Hepatocyte (in vitro differentiated cells): ENCODE data around the gene MYH7. TPM values are rescaled to one million over a fixed set of nuclear protein-coding genes. Genes with fewer than 3 reads are reported as not detected.

Source experiments
- DNase-seq: peaks from one replicate; pipeline ENCODE4 v3.0.0-alpha.2; 2016; ENCODE audit warnings: low spot score
- H2AFZ ChIP-seq: fragments of 200-600 bp; sonication (generic); 2 replicates; pipeline ENCODE4 v1.6.0; 2016; ENCODE audit warnings: antibody characterized with exemption, mild to moderate bottlenecking
- H3K27ac ChIP-seq: fragments of 200-600 bp; sonication (generic); 2 replicates; pipeline ENCODE4 v1.5.1; 2016; ENCODE audit warnings: mild to moderate bottlenecking
- H3K27me3 ChIP-seq: fragments of 200-600 bp; sonication (generic); 2 replicates; pipeline ENCODE4 v1.6.1; 2016
- H3K36me3 ChIP-seq: fragments of 200-600 bp; sonication (generic); replicated peaks from 2 replicates; pipeline ENCODE4 v1.5.1; 2016; ENCODE audit warnings: low read depth; ENCODE audit not compliant: insufficient read depth
- H3K4me1 ChIP-seq: fragments of 200-600 bp; sonication (generic); 2 replicates; pipeline ENCODE4 v1.5.1; 2016; ENCODE audit warnings: mild to moderate bottlenecking, moderate library complexity; ENCODE audit not compliant: insufficient read depth
- H3K4me2 ChIP-seq: fragments of 200-600 bp; sonication (generic); 2 replicates; pipeline ENCODE4 v1.6.0; 2016
- H3K4me3 ChIP-seq: fragments of 200-600 bp; sonication (generic); 2 replicates; pipeline ENCODE4 v1.5.1; 2016; ENCODE audit warnings: mild to moderate bottlenecking
- H3K79me2 ChIP-seq: fragments of 200-600 bp; sonication (generic); 2 replicates; pipeline ENCODE4 v1.6.0; 2017; ENCODE audit warnings: mild to moderate bottlenecking
- H3K9me2 ChIP-seq: fragments of 200-600 bp; sonication (generic); replicated peaks from 2 replicates; pipeline ENCODE4 v1.6.0; 2017; ENCODE audit warnings: mild to moderate bottlenecking; ENCODE audit not compliant: insufficient read depth
- H3K9me3 ChIP-seq: fragments of 200-600 bp; sonication (generic); 2 replicates; pipeline ENCODE4 v1.5.1; 2016; ENCODE audit warnings: low read depth, mild to moderate bottlenecking
- H4K20me1 ChIP-seq: fragments of 200-600 bp; sonication (generic); 2 replicates; pipeline ENCODE4 v1.6.0; 2016; ENCODE audit warnings: mild to moderate bottlenecking; ENCODE audit not compliant: insufficient read depth, poor library complexity, severe bottlenecking
- CTCF ChIP-seq: fragments of 200-600 bp; sonication (generic); IDR thresholded peaks from 2 replicates; pipeline ENCODE4 v1.5.1; 2016; ENCODE audit warnings: antibody characterized with exemption, mild to moderate bottlenecking; ENCODE audit not compliant: poor library complexity
- EZH2 ChIP-seq: fragments of 200-600 bp; sonication (generic); IDR thresholded peaks from 2 replicates; pipeline ENCODE4 v1.6.1; 2016; ENCODE audit warnings: antibody characterized with exemption, mild to moderate bottlenecking, borderline replicate concordance
- EZH2phosphoT487 ChIP-seq: fragments of 200-600 bp; sonication (generic); IDR thresholded peaks from one replicate; pipeline ENCODE4 v1.6.1; 2018; ENCODE audit warnings: antibody characterized with exemption, mild to moderate bottlenecking, low read depth, moderate library complexity; ENCODE audit not compliant: unreplicated experiment, severe bottlenecking
- WGBS: methylation state at CpG from one replicate; pipeline ENCODE4 v1.1.6; 2016; ENCODE audit warnings: low lambda C conversion rate; ENCODE audit errors: missing lambda C conversion rate; 5-methylcytosine and 5-hydroxymethylcytosine counted together
- polyA plus RNA-seq: library from polyadenylated mRNA; unstranded; fragments of >200 nt; fragmentation: Nextera tagmentation; extraction: Ambion mirVana; gene quantifications from 2 replicates; pipeline ENCODE4 v1.2.1, GENCODE V29; 2016
- total RNA-seq: library from RNA; depleted of rRNA; stranded (reverse); fragments of >200 nt; gene quantifications from 2 replicates; pipeline ENCODE4 v1.2.3, GENCODE V29; 2014

MYH7 gene
- total and polyA plus RNA-seq, 2 experiments from 2014 or later, result not detected

DNA sequence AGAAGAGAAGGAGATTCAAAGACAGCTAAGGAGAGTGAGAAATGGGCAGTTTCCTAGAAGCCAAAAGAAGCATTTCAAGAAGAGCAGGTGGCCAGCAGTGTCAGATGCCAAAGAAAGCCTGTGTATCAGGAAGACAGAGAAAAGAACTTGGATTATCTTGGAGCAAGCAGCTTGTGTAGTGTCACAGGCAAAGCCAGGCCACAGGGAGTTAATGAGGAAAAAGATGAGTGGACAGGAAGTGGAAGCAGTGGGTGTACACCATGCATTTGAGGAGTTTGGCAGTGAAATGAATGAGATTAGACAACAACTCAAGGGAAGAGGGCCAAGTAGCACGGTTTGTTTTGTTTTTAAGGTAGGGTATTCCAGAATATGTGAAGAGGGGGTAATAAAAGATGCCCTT lies 5.6 kb upstream of the MYH7 start:
- Histone ChIP-seq H3K27ac (no peak overlapping the region), H4K20me1 (no peaks in the 10 kb centered on the region), H3K36me3 (no peaks in the 10 kb centered on the region), H3K9me3 (no peaks in the 10 kb centered on the region), H3K79me2 (no peaks in the 10 kb centered on the region), H3K4me2 (no peak overlapping the region), H3K4me1 (no peaks in the 10 kb centered on the region), H2AFZ (no peak overlapping the region), H3K27me3 (no peaks in the 10 kb centered on the region), H3K4me3 (no peak overlapping the region), H3K9me2 (no peaks in the 10 kb centered on the region)
- DNase-seq, result no peak
- 58% methylated on average over 1 of the region's 1 CpG for WGBS
- TF ChIP-seq EZH2phosphoT487 (no peak), EZH2 (no peak), CTCF (no peak)

- H3K27me3 ChIP-seq, result no peaks in the 10 kb centered on the region
- H3K4me2 ChIP-seq, result no peak overlapping the region
- no peaks in the 10 kb centered on the region for H3K79me2 ChIP-seq
- H3K4me1 ChIP-seq, result no peaks in the 10 kb centered on the region
- no peak overlapping the region for H3K27ac ChIP-seq
- H2AFZ ChIP-seq, result no peak overlapping the region
- no peaks in the 10 kb centered on the region for H3K9me2 ChIP-seq
- 94% methylated on average over 6 of the region's 6 CpGs for WGBS
- H3K4me3 ChIP-seq, result no peak overlapping the region
- no peaks in the 10 kb centered on the region for H3K9me3 ChIP-seq
- H3K36me3 ChIP-seq, result no peaks in the 10 kb centered on the region
- TF ChIP-seq CTCF (no peak), EZH2 (no peak), EZH2phosphoT487 (no peak)
- H4K20me1 ChIP-seq, result no peaks in the 10 kb centered on the region
- DNase-seq, result no peak
These were observed 3.8 kb upstream of the MYH7 start for GRCh38 chr14:23439107-23439835.

- Histone ChIP-seq H3K9me2 (no peaks in the 10 kb centered on the region), H3K4me2 (no peak overlapping the region), H4K20me1 (no peaks in the 10 kb centered on the region), H2AFZ (no peak overlapping the region), H3K27ac (no peak overlapping the region), H3K4me1 (no peaks in the 10 kb centered on the region), H3K36me3 (no peaks in the 10 kb centered on the region), H3K9me3 (no peaks in the 10 kb centered on the region), H3K27me3 (no peaks in the 10 kb centered on the region), H3K79me2 (no peaks in the 10 kb centered on the region), H3K4me3 (no peak overlapping the region)
- TF ChIP-seq EZH2phosphoT487, result no peak
- no peak for TF ChIP-seq CTCF
- TF ChIP-seq EZH2, result no peak
- 66% methylated on average over 15 of the region's 15 CpGs for WGBS
- DNase-seq, result no peak
These were observed 2.9 kb upstream of the MYH7 start for GRCh38 chr14:23438101-23438971.
